NCI-H510A treated with DMSO at 0.1 percent for 48 hours (cell line): Measurements from ENCODE around the gene HPS1.
A peak's percentile ranks its signal among the peaks of the same experiment; 100 is the strongest.

Experiments used
- DNase-seq: peaks from one replicate; lab custom pipeline; 2025; lab: John Stamatoyannopoulos, UW

HPS1 gene

DNA sequence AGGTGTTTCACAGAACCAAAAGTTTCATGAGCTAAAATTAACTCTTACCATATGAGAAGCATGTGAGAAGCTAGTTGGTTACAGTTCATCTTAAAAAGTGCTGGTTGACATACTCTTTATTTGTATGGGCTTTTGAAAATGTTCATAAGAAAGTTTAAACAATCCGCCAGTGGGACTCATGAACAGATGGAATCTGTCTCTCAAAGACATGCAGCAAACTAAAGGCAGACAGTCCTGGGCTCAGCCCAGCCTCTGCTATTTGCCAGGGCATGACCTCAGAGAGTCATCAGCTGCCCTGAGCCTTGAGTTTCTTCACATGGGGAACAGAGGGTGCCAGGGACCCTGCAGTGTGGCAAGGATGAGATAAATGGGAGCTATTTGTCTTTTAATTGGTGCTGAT, 35.0 kb downstream of the HPS1 start:
- DNase-seq: no peak

DNA sequence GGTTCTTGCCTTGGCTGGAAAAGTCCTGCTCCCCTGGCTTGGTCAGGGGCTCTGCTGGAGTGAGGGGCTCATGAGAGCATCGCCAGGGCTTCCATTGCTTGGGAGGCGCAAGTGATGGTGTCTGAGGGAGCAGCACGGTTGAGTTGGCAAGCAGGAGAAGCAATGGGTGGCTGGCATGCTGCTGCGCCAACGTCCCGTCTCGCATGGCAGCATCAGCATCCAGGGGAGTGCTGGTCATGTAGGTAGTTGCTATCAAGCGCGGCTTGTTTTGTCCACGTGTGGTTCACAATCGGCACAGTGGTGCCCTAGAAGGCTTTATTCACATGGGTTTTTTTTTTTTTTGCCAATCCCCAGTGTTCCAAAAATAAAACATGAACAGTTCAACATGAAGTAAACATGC, 35.6 kb downstream of the HPS1 start:
- DNase-seq: no peak

DNA sequence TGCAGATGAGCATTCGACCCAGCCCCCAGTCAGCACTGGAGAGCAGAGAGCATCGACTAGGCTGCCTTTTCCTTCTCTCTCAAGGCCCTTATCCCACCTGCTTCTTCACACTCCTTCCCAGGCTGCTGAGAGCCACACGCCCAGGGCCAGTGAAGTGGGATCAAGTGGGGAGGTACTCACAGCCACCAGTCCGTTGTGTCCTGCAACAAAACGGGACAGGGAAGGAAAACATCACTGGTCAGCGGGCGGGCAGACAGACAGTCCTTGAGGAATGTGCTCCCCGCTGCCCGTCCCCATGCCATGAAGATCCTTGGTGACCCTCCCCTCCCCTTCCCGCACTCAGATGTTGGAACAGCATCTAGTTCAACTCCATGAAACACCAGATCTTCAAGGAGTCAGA, 36.0 kb downstream of the HPS1 start:
- no peak for DNase-seq

DNA sequence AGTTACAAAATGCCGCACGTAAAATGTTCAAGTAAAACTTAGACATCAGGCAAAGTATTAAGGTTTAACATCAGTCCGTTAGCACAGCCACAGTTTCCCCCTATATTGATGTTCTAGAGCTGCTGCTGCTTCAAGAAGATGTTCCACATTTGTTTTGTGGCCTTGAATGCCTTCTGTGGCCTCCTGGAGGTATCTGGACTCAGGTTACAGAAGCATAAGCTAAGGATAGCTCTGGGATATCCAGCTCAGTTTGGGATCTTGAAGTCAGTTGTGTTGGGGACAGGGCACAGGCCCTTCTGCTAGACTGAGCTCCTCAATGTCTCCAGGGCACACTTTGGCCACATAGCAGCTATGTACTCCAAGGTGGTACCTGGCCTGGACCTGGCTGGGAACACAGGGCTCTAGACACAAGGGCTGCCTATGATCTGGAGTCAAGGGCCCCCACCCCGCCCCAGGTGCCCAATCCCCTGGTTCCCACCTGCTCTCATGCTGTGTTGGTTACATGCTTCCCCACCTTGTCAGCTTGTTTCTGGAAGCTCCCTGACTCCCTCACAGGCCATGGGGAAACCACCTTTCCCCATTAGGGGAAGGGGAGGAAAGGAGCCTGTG, 36.5 kb downstream of the HPS1 start:
- no peak for DNase-seq

DNA sequence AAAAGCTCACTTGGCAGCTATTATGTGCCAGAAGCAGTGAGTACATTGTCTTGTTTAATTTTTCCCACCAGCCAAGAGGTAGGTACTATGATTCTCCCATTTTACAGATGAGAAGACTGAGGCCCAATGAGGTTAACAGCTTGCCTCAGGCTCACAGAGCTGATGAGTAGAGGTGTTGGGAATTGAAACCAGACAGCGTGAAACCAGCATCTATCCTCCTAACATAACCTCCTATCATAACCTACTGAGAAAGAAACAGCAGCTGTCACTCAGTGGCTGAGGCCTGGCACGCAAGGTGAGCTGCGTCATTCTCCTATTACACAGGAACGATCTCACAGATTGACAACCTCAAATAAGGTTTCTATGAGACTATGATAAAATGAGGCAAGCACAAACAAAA, 37.9 kb downstream of the HPS1 start:
- no peak for DNase-seq

DNA sequence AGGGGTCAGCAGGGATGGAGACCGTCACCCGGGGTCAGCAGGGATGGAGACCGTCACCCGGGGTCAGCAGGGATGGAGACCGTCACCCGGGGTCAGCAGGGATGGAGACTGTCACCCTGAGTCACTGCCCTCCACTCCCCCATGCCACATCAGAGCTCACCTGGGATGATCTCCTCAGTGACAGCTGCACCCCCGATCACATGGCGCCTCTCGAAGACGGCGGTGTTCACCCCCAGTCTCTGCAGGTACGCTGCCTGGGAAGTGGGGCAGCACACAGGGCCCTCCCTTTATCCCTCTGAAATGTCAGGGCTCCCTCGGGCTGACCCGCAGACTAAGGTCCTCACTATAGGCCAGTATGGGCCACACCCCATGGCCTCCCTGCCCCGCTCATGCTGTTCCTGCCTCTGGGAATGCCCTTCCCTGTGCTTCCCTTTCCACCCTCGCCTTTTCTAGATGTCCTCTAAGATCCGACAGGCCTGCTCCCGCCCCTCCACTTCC, 38.9 kb downstream of the HPS1 start:
- no peak for DNase-seq

DNA sequence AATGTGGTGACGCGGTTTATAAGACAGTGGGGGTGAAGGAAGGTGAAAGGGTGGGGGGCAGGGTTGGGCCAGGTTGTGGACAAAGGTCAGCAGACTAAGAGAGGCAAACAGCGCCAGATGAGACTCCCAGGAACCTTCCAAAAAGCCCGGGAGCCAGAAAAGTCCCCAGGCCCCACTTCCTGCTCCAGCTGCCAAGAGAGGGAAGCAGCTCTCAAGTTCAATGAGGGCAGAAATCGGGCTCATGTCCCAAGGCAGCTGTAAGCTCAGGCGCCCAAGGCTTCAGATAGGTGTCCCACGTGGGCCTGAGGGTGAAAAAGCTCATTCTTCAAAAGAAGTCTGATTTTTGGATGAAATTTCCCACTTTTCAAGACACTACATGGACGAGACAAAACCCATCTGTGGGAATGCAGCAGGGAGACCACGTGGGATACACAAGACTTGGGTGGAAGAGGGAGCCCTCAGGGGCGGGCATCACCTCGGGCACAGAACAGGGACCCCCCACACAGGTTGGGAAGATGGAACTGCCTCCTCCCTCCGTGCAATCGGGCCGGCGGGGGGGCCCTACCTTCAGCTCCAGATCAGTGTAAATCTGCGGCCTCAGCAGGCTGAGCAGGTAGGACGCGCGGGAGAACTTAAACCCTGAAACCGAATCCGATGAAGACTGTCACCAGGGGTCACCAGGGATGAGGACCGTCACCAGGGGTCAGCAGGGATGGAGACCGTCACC, 39.6 kb downstream of the HPS1 start:
- DNase-seq: no peak

DNA sequence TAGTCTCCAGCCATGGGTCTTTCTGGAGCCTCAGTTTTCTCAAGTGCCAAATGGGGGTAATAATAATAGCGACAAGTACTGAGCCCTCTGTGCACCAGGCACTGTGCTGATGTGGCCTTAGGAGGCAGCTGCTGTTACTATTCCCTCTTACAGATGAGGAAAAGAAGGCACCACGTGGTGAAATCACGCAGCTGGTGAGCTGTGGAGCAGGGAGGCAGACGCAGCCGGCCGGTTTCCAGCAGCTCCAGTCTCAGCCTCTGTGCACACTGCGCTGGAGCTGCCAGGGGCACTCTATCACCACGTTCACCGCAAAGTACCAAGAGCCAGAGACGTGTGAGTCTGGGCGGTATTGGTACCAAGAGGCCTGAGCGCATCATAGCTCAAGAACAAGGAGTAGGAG, 41.3 kb downstream of the HPS1 start:
- no peak for DNase-seq

DNA sequence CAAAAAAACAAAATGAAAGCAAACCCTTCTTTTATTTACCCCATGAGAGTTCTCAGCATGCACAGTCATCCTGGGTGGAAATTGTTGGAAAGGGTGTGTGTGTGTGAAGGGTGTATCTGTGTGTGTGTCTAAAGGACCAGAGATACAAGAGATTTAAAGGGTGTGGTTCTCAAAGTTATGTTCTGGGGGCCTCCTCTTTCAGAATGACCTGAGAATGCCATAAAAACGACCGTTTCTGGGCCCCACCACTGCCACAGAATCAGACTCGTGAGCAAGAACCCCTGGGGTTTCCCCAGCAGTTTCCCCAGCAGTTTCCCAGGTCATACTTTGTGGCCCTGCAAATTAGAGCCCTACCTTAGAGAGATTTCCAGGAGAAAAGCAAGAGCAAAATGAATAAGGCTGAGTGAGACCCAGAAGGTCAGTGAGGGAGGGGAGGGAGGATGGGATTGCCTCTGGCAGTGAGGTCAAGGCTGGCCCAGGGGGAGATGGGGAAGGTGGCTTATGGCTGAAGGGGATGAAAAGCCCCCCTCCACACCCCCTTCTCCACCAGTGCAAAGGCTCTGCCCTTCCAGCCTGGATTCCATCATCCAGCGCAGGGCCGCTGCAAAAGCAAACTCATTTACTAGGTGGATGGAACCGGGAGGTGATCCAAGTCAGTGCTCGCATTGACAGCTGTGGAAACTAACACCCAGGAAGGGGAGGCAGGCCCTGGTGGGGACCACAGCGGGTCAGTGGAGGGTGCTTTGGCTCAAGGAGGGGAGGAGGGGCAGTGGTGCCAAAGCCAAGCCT, 42.0 kb downstream of the HPS1 start:
- no peak for DNase-seq

DNA sequence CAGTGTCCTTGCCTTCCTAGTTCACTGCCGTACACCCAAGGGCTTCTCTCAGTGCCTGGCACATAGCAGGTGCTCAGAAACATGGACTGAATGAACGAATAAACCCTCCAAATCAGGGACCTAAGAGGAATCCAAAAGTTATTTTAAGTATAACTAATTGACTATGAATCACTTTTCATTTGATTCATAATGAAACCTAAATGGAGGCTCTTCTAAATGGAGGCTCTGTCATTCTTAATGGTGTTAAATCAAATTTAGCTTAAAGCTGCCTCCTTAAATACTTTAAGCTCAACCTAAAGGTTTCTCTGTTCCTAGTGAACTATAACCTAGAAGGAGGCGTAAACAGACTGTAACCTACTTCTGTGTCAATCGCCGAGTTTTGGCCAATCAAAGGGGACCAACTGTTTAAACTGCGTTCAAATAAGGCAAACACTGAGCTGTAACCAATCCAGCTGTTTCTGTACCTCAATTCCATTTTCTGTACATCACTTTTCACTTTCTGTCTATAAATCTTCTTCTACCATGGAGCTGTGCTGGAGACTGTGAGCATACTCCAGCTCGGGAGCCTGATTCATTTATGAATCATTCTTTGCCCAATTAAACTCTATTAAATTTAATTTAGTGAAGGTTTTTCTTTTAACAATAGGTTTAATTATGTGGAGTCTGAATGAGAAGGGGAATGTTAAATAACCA, 42.8 kb downstream of the HPS1 start:
- no peak for DNase-seq

DNA sequence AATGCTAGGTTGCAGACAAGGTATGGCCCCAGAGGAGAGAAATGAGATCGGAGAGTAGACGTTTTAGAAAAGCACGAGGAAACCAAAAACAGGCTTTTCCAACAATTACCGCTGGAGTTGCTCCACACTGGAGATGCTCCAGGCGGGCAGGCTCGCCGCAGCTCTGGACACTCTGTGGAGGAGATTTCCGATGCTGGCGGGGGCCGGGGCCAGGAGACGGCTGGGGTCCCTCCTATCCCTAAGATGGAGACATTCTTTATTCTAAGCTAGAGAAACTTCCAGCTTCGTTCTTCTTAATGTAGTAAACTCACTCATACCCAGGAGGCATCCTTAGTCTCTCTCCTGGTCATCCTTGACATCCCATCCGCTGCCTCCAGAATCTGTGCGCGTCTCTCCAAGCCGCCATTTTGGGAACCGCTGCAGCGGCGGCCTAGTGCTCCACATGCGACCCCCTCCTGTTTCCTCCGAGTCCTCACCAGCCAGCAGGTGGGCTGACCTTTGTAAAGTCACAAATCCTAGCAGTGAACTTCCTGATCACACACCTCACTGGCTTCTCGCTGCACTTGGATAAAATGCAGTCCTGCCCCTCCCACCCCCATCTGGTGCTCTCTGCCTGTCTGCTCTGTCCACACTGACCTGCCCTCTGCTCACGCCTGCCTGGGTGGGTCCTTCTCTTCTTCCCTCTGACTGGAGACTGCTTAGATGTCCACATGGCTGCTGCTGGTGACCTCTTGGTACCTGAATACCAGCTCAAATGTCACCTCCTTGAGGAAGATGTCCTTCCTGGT, 43.6 kb downstream of the HPS1 start:
- no peak for DNase-seq

DNA sequence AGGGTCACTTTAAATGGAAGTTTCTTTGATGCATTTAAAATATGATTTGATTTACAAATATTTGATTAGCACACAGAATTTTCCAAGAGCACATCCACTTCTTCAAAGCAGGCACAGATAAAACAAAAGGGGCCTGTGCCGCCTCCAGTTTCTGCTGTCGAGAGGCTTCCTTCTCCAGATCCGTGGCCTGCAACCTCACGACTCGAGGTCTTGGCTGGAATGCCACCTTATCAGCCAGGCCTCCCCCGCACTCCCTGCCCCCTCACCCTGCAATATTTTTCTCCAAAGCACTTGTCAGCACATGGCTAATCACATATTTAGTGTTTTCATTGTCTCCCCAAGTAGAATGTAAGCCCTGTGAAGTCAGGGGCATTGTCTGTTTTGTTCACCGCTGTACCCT, 44.3 kb downstream of the HPS1 start:
- no peak for DNase-seq

DNA sequence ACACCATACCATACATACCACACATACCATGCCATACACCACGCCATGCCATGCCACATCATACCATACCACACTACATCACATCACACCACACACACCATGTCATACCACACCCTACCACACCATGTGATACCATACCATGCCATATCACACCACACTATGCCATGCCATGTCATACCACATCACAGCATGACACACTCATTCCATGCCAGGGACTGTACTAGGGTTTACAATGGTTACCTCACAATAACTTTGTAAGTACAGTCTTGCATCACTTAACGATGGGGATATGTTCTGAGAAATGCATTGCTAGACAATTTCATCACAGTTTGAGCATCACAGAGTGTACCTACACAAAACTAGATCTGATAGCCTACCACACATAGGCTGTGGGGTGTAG, 46.3 kb downstream of the HPS1 start:
- no peak for DNase-seq

DNA sequence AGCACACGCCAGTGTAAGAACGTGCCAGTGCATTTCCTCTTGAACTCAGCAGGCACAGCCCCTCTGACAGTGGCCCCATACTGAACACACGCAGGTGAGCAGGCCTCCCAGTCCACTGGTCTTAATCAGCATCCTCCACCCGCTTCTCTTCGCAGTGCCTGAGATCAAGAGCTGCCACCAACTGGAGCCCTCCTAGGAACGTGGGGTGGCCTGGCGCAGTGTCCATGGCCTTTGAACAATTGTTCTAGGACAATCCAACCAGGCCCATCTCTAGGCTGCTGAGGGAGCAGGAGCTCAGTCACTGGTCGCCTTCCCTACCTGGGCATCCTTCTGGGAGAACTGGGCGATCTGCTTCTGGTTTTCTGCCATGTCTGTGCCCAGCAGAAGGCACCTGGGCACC, 47.0 kb downstream of the HPS1 start:
- no peak for DNase-seq

DNA sequence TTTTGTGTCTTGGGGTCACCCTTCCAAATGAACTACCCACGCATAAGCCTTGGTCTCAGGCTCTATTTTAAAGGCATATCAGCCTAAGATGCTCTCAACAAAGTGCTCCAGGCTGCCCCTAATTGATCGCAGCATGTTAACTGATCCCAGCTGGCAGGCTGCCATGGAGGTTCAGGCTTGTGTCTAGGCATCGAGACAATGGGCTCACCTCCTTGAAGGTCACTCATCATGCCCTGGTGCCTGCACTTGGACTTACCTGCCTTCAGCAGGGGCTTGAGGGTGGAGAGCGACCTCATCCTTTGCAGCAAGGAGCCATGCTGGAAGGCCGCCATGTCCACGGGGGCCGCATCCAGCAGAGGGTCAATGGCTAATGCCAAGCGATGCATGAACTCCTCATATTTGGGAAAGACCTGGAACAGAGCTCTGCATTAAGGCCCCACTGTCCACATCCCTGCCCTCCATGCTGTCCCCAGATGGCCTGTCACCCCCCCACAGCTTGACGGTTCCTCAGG, 49.6 kb downstream of the HPS1 start:
- DNase-seq: no peak

DNA sequence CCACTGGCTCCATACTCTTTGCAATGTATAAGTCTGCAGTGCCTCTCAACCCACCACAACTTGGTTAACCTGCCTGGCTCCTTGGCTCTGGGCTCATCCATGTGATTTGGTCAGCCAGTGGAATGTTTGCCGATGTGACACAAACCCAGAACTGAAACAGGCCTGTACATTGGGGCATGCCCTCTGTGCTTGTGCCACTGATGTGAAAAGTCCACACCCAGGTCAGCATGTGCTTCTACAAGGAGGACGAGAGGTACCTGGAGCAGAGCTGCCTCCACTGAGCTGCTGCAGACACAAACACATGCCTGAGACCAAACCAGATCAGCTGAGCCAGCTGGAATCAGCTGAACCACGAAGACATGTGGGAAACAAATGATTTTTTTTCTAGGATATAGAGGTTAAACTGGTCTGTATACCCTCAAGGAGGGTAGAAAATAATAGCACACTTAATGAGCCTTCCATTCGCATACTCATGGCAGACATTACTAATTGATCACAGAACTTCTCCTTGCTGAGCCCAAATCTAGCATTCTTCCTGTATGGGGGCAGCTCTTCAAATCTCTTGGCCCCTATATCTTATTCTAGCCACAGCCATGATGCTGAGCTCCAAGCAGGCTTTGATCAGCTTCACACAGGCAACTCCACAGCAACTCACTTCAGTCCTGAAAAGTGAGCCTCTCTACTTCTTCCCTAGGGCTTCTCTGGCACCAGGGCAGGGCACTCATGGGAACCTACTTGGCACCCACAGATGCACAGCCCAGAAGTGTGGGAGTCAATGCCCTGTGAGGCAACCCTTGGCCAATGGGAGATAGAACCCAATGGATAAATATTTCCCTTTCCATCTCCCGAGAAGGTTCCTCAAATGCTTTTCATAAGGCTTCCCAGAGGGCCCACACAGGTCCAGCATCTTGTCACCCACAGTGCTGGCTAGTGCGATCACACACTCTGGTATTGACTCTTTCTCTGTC, 50.4 kb downstream of the HPS1 start:
- no peak for DNase-seq

DNA sequence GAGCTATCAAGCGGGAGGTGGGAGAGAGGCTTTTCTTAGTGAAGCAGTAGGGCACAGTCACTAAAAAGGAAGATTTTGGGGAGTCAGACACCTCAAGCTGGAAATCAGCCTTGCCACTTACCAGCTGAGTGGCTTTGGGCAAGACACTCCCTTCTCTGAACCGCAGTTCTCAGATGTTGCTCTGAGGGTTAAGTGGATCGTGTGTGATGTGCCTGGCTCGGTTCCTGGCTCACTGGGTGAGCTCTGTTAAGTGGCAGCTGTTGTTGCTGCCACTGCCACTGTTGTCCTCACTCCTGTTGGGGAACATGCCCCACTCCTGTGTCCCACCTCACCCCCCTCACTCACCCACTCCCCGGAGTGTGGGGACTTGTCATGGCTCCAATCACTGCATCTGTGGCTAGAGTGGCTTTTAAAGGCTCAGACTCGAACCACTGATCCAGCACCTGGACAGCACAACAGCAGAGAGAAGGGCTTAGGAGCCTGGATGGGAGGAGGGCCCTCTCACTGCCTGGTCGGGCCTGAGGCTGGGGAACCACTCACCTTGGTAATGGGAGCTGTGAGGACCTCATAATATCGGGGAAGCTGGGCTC, 51.8 kb downstream of the HPS1 start:
- DNase-seq: no peak

DNA sequence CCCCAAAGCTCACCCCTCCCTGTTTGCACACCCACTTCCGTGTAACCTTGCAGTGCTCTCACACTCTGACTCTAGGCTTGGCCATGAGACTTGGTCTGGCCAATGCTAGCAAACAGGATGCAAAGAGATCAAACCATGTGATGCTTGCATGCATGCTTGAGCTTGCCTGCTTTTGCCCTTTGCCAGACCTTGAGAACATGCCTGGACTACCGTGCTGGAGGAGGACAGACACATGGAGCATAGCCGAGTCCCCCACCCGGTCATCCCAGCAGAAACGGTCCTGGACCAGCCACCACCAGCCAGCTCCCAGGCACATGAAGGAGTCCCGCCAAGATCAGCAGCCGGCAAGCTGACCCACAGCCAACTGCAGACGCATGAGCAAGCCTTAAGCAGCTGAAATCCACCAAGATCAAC, 55.1 kb downstream of the HPS1 start:
- DNase-seq: peak; percentile 26

DNA sequence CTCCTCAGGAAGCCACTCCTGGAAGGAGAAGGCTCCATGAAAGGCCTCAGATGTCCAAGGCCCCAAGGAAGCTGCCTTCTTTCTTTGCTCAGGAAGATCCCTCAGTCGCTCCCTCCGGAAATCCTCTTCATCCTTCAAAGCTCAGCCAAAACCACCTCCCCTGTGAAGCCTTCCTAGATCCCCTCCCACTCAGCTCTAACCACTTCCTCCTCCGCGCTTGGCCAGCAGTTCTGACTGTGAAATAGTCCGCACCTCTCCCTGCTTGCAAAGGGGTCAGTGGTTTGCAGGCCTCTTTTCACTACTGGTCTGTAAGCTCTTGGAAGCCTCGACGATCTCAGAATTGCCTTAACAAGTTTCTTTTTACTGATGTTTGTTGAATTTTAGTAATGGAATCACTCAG, 55.7 kb downstream of the HPS1 start:
- no peak for DNase-seq

DNA sequence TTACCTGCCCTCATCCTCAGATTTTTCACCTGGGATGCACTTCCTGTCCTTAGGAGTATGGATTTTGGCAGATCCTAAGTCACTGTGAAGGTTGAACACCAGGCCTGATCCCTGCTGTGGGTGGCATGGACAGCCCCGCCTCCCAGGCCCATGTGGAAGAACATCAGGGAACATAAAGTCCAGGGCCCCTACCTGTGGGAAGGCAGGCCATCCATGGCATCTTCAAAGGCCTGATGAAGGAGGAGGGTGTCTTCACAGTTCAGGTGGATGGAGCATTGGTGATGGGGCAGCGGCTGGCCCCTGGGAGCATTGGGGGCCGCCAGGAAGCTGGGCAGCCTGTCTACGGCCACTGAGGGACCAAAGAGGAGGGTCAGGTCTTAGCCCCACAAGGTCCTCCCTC, 56.3 kb downstream of the HPS1 start:
- no peak for DNase-seq
